GM23338 (cell line): ENCODE data around the gene MMP28. TPM values are rescaled to one million over a fixed set of nuclear protein-coding genes. Genes with fewer than 3 reads are reported as not detected.
A peak's percentile ranks its signal among the peaks of the same experiment; 100 is the strongest.

Source experiments
- ATAC-seq: fragments of 200-7000 bp; cut with Tn5 transposase; 3 replicates; pipeline ENCODE4 v1.9.1; 2020
- DNase-seq: peaks from one replicate; pipeline ENCODE4 v3.0.0-alpha.2; 2015; ENCODE audit warnings: low spot score
- H2AFZ ChIP-seq: fragments of 200-600 bp; sonication (generic); 2 replicates; pipeline ENCODE4 v1.8.0; 2016; ENCODE audit warnings: antibody characterized with exemption, mild to moderate bottlenecking, moderate library complexity
- H3F3A ChIP-seq: fragments of 200-600 bp; sonication (generic); replicated peaks from 2 replicates; pipeline ENCODE4 v1.8.0; 2017; ENCODE audit warnings: antibody characterized with exemption, mixed run types, low read depth
- H3K27ac ChIP-seq: fragments of 200-600 bp; sonication (generic); 2 replicates; pipeline ENCODE4 v1.6.1; 2016; ENCODE audit warnings: low read depth
- H3K27me3 ChIP-seq: fragments of 200-600 bp; sonication (generic); 2 replicates; pipeline ENCODE4 v1.8.0; 2016; ENCODE audit warnings: mild to moderate bottlenecking, mixed run types, moderate library complexity; ENCODE audit not compliant: insufficient read depth
- H3K36me3 ChIP-seq: fragments of 200-600 bp; sonication (generic); 2 replicates; pipeline ENCODE4 v1.8.0; 2016; ENCODE audit warnings: mild to moderate bottlenecking; ENCODE audit not compliant: insufficient read depth
- H3K4me1 ChIP-seq: fragments of 200-600 bp; sonication (generic); 2 replicates; pipeline ENCODE4 v1.8.0; 2016; ENCODE audit warnings: mild to moderate bottlenecking, moderate library complexity; ENCODE audit not compliant: insufficient read depth
- H3K4me2 ChIP-seq: fragments of 200-600 bp; sonication (generic); 2 replicates; pipeline ENCODE4 v1.7.1; 2017; ENCODE audit warnings: mixed run types
- H3K4me3 ChIP-seq: fragments of 200-600 bp; sonication (generic); 2 replicates; pipeline ENCODE4 v1.6.1; 2016; ENCODE audit warnings: mixed run types
- H3K79me2 ChIP-seq: fragments of 200-600 bp; sonication (generic); replicated peaks from 2 replicates; pipeline ENCODE4 v1.8.0; 2017; ENCODE audit warnings: mild to moderate bottlenecking; ENCODE audit not compliant: insufficient read depth
- H3K9me2 ChIP-seq: fragments of 200-600 bp; sonication (generic); 2 replicates; pipeline ENCODE4 v1.8.0; 2017; ENCODE audit not compliant: insufficient read depth
- H4K20me1 ChIP-seq: fragments of 200-600 bp; sonication (generic); replicated peaks from 2 replicates; pipeline ENCODE4 v1.8.0; 2017; ENCODE audit warnings: mild to moderate bottlenecking; ENCODE audit not compliant: insufficient read depth
- H3K27ac Mint-ChIP-seq: 2 replicates; pipeline ENCODE4 v1.8.0; 2020; ENCODE audit warnings: inconsistent platforms, mild to moderate bottlenecking, moderate library complexity, mixed read lengths
- H3K27me3 Mint-ChIP-seq: 3 replicates; pipeline ENCODE4 v1.8.0; 2022; ENCODE audit warnings: low read depth, mild to moderate bottlenecking, moderate library complexity, mixed read lengths, inconsistent platforms; ENCODE audit not compliant: insufficient read depth, poor library complexity
- H3K36me3 Mint-ChIP-seq: 3 replicates; pipeline ENCODE4 v1.8.0; 2021; ENCODE audit warnings: low read depth, mild to moderate bottlenecking, inconsistent platforms, moderate library complexity, mixed read lengths
- H3K4me1 Mint-ChIP-seq: 3 replicates; pipeline ENCODE4 v1.8.0; 2020; ENCODE audit warnings: mild to moderate bottlenecking, inconsistent platforms, mixed read lengths
- H3K4me3 Mint-ChIP-seq: 3 replicates; pipeline ENCODE4 v1.8.0; 2021; ENCODE audit warnings: moderate library complexity, mild to moderate bottlenecking, inconsistent platforms, mixed read lengths
- H3K9me3 Mint-ChIP-seq: 3 replicates; pipeline ENCODE4 v1.8.0; 2020; ENCODE audit warnings: moderate library complexity, mild to moderate bottlenecking, inconsistent platforms, mixed read lengths
- EZH2 ChIP-seq: fragments of 200-600 bp; sonication (generic); IDR thresholded peaks from one replicate; pipeline ENCODE4 v1.8.0; 2017; ENCODE audit warnings: antibody characterized with exemption, mild to moderate bottlenecking, low read depth; ENCODE audit not compliant: unreplicated experiment
- NANOG ChIP-seq: IDR thresholded peaks from 2 replicates; pipeline ENCODE4 v1.6.1; 2016; ENCODE audit warnings: antibody characterized with exemption, borderline replicate concordance
- POLR2AphosphoS5 ChIP-seq: IDR thresholded peaks from 2 replicates; pipeline ENCODE4 v1.6.1; 2016; ENCODE audit warnings: antibody characterized with exemption, low read depth
- STAT1 ChIP-seq: IDR thresholded peaks from one replicate; pipeline ENCODE4 v1.6.1; 2016; ENCODE audit warnings: antibody characterized with exemption; ENCODE audit not compliant: unreplicated experiment
- ZNF331 ChIP-seq: fragments of 250-450 bp; sonication (Bioruptor Pico); IDR thresholded peaks from 2 replicates; pipeline ENCODE4 v1.5.0; 2020; ENCODE audit warnings: low read depth, mild to moderate bottlenecking, moderate library complexity
- polyA plus RNA-seq: library from polyadenylated mRNA; unstranded; fragments of >200 nt; fragmentation: Nextera tagmentation; extraction: Ambion mirVana; gene quantifications from 2 replicates; pipeline ENCODE4 v1.2.1, GENCODE V29; 2016
- total RNA-seq: library from RNA; depleted of rRNA; stranded (reverse); fragments of >200 nt; shearing (Covaris generic); gene quantifications from 2 replicates; pipeline ENCODE4 v1.2.3, GENCODE V29; 2014
- TF ChIP-seq, protein P1 (sequence below): IDR thresholded peaks from 2 replicates; pipeline ENCODE4 v1.6.1; 2016; ENCODE audit warnings: antibody characterized with exemption
- TF ChIP-seq, protein P2 (sequence below): IDR thresholded peaks from one replicate; pipeline ENCODE4 v1.6.1; 2018; ENCODE audit warnings: antibody characterized with exemption; ENCODE audit not compliant: unreplicated experiment

MMP28 gene
- total and polyA plus RNA-seq, 2 experiments from 2014 or later: not detected

DNA sequence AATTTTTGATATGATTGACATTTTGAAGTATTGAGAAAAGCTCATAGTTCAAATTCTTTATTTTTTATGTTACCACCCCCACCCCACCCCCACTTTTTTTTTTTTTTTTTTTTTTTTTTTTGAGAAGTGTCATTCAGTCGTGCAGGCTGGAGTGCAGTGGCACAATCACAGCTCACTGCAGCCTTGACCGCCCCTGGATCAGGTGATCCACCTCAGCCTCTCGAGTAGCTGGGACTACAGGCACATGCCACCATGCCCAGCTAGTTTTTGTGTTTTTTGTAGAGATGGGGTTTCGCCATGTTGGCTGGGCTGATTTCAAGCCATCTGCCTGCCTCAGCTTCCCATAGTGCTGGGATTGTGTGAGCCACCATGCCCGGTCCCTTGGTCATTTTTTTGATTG lies 21.3 kb upstream of the MMP28 start:
- Histone ChIP-seq H3K27me3 (no peaks in the 10 kb centered on the region), H3K36me3 (peaks cover 48% of the 10 kb centered on the region), H3K4me3 (no peak overlapping the region), H3K4me2 (no peak overlapping the region), H4K20me1 (peaks cover 63% of the 10 kb centered on the region), H3K79me2 (peaks cover 100% of the 10 kb centered on the region), H3K9me2 (no peaks in the 10 kb centered on the region), H3K4me1 (0 out of 2 replicates have a peak, but pooled peaks cover 3% of the 10 kb centered on the region), H3F3A (no peaks in the 10 kb centered on the region), H3K27ac (no peak overlapping the region), H2AFZ (no peak overlapping the region)
- TF ChIP-seq POLR2AphosphoS5 (no peak), STAT1 (no peak), NANOG (no peak), ZNF331 (CRISPR knock-in tag) (no peak), EZH2 (no peak)
- TF ChIP-seq, protein P1, sequence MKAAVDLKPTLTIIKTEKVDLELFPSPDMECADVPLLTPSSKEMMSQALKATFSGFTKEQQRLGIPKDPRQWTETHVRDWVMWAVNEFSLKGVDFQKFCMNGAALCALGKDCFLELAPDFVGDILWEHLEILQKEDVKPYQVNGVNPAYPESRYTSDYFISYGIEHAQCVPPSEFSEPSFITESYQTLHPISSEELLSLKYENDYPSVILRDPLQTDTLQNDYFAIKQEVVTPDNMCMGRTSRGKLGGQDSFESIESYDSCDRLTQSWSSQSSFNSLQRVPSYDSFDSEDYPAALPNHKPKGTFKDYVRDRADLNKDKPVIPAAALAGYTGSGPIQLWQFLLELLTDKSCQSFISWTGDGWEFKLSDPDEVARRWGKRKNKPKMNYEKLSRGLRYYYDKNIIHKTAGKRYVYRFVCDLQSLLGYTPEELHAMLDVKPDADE: no peak
- TF ChIP-seq, protein P2, sequence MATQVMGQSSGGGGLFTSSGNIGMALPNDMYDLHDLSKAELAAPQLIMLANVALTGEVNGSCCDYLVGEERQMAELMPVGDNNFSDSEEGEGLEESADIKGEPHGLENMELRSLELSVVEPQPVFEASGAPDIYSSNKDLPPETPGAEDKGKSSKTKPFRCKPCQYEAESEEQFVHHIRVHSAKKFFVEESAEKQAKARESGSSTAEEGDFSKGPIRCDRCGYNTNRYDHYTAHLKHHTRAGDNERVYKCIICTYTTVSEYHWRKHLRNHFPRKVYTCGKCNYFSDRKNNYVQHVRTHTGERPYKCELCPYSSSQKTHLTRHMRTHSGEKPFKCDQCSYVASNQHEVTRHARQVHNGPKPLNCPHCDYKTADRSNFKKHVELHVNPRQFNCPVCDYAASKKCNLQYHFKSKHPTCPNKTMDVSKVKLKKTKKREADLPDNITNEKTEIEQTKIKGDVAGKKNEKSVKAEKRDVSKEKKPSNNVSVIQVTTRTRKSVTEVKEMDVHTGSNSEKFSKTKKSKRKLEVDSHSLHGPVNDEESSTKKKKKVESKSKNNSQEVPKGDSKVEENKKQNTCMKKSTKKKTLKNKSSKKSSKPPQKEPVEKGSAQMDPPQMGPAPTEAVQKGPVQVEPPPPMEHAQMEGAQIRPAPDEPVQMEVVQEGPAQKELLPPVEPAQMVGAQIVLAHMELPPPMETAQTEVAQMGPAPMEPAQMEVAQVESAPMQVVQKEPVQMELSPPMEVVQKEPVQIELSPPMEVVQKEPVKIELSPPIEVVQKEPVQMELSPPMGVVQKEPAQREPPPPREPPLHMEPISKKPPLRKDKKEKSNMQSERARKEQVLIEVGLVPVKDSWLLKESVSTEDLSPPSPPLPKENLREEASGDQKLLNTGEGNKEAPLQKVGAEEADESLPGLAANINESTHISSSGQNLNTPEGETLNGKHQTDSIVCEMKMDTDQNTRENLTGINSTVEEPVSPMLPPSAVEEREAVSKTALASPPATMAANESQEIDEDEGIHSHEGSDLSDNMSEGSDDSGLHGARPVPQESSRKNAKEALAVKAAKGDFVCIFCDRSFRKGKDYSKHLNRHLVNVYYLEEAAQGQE: no peak
- Mint-ChIP-seq H3K36me3 (peaks cover 72% of the 10 kb centered on the region), H3K27ac (no peak overlapping the region), H3K4me1 (peaks cover 7% of the 10 kb centered on the region), H3K9me3 (no peaks in the 10 kb centered on the region), H3K27me3 (peaks cover 5% of the 10 kb centered on the region), H3K4me3 (no peak overlapping the region)
- DNase-seq: no peak
- no peak for ATAC-seq

DNA sequence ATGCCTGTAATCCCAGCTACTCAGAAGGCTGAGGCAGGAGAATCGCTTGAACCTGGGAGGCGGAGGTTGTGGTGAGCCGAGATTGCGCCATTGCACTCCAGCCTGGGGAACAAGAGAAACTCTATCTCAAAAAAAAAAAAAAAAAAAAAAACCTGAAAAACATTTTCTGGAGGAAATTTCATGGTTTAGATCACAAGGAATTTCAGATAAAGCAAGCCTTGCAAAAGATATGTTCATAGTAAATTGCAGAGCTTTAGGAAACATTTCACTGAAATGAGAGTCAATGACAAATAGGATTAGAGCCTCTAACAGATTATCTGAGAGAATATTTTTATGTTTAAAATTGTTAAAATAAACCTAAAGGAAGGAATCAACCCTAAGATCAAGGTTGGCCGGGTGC lies 17.0 kb upstream of the MMP28 start:
- Histone ChIP-seq H3K27me3 (no peaks in the 10 kb centered on the region), H3K4me3 (no peak overlapping the region), H3K36me3 (peaks cover 8% of the 10 kb centered on the region; the same call in 1 of the 2 replicates), H3K79me2 (peaks cover 81% of the 10 kb centered on the region), H3K4me2 (no peak overlapping the region), H3K4me1 (peaks cover 18% of the 10 kb centered on the region), H3F3A (no peaks in the 10 kb centered on the region), H3K27ac (no peak overlapping the region), H2AFZ (no peak overlapping the region), H3K9me2 (no peaks in the 10 kb centered on the region), H4K20me1 (peaks cover 52% of the 10 kb centered on the region)
- Mint-ChIP-seq H3K27me3 (peaks cover 9% of the 10 kb centered on the region), H3K36me3 (peaks cover 53% of the 10 kb centered on the region), H3K4me3 (0 out of 3 replicates have a peak overlapping the region, but pooled peaks have one; percentile 95), H3K9me3 (no peaks in the 10 kb centered on the region; the same call in 2 of the 3 replicates), H3K27ac (no peak overlapping the region), H3K4me1 (peaks cover 23% of the 10 kb centered on the region)
- DNase-seq (no peak), ATAC-seq (no peak)
- TF ChIP-seq ZNF331 (CRISPR knock-in tag): no peak
